Fibroblast of lung (primary cell): ENCODE measurements around the gene TAOK1.
"Not testable (repeated sequence)": the region's sequence is repeated elsewhere in the genome, so short reads cannot be mapped to it uniquely, and the experiment has no call there.

ENCODE experiments used
- CTCF ChIP-seq, 2 donors: IDR thresholded peaks in 1 of 2; conservative IDR thresholded peaks in 1 of 2; 1 replicate in 1 of 2; 2 replicates in 1 of 2; pipeline ENCODE4 v1.5.1; 2011 to 2012; ENCODE audit warnings: low read length in 2 of 2, control low read depth in 1 of 2, inconsistent platforms in 1 of 2, low read depth in 1 of 2, mild to moderate bottlenecking in 1 of 2
- EZH2 ChIP-seq: IDR thresholded peaks from 2 replicates; pipeline ENCODE4 v1.5.1; 2012; ENCODE audit warnings: low read length, control low read depth, mild to moderate bottlenecking; ENCODE audit errors: missing control alignments

- TF ChIP-seq CTCF (conservative IDR thresholded peaks at IDR 0.05 in 1 of 2, IDR thresholded peaks at IDR 0.05 in 1 of 2; ENCODE audit: low read depth in 1 of 2, low read length in 2 of 2); EZH2: not testable (repeated sequence)
Observed at GRCh38 chr17:29558139-29558538, 168.0 kb downstream of the TAOK1 start.
